SHP77 treated with DMSO at 0.1 percent for 48 hours (cell line): ENCODE measurements around the gene ALPG.
A peak's percentile ranks its signal among the peaks of the same experiment; 100 is the strongest.
"Not testable (repeated sequence)": the region's sequence is repeated elsewhere in the genome, so short reads cannot be mapped to it uniquely, and the experiment has no call there.

Experiments used
- DNase-seq: peaks from one replicate; lab custom pipeline; 2025; lab: John Stamatoyannopoulos, UW

The ALPG gene

DNA sequence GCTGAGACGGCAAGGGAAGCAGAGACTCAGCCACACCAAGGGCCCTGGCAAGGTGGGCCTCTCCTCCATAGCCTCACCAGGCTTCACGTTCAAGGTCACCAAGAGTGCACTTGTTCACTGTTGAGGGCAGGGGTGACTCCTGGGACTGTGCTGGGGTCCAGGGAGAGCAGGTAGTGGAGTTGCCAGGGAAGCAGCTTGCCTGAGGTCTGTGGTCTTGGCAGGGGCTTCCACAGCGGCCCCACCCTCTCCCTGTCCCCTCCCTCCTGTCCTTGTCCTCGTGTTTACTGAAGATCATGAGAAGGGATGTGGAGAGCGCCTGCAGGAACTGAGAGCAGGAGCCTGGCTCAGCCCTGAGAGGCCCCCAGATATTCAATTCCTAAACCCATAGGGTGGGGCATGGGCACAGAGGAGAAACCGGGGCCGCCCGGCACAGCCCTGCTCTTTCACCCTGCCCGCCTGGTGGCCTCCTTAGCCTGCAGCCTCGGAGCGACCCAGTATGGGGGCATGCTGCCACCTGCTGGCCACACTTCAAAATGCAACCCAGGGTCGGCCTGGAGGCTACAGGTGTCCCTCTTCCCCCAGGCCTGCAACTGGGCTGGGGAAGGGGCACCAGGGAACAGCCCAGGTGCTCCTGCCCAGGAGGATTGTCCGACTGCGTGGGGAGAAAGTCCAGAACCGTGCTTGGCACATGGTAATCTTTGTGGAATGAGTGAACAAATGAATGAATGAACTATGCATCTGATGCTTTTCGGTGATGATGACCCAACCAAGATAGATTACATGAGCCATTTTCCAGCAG lies 33.8 kb downstream of the ALPG start:
- peak; percentile 46 for DNase-seq

DNA sequence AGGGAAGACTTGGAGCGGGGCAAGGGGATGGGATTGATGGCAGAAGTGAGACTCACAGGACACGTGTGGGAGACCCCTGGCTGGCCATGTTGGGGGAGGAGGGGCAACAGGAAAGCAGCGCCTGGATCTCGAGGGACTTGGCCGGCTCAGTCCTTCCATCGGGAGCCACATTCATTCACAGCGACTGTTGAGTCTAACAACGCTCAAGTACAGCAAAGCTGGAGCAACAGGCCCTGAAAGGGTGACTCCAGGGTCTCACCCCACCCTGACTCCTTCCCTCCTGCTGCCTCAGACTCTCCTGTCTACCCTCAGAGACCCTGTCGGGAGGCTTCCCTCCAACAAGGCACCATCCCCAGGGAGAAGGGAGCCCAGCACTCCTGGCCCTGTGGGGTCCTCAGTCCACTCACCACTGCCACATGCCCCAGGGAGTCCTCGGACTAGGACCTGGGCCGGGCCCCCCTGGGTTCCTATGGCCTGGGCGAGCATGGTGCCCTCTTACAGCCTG lies 34.6 kb downstream of the ALPG start:
- DNase-seq: no peak

DNA sequence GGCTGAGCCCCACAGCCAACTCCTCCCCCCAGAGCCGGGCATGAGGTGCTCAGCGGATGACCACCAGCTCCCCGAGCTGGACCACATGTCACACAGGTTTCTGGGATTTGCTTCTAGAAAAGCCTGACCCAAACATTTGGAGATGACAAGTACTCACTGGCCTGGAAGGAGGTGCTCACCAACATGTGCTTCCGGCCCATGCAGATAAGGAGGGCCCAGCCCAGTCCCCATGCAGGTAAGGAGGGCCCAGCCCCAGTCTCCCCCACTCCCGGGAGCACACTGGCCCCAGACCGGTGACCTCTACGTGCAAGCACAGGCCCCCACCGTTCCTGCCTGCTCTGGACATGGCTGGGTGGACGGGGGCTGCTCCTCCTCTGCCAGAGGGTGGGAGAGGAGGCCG lies 35.3 kb downstream of the ALPG start:
- not testable (repeated sequence) for DNase-seq

DNA sequence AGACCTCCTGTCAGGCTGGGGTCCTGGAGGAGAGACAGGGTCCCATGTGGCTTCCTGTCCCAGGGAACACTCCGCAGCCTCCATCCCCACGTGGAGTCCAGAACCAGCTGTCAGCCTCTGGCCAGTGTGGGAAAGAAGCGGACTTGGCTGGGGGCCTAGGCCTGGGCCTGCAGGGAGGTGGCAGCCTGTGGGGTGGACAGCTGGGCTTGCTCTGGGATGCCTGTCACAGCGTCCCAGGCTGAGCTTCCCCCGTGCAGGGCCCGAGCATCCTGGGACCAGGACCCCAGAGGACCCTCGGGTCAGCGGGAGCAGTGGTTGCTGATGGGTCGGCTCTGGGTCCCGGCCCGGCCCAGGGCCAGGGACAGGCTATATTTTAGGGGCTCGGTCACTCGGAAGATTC lies 35.8 kb downstream of the ALPG start:
- DNase-seq: not testable (repeated sequence)

DNA sequence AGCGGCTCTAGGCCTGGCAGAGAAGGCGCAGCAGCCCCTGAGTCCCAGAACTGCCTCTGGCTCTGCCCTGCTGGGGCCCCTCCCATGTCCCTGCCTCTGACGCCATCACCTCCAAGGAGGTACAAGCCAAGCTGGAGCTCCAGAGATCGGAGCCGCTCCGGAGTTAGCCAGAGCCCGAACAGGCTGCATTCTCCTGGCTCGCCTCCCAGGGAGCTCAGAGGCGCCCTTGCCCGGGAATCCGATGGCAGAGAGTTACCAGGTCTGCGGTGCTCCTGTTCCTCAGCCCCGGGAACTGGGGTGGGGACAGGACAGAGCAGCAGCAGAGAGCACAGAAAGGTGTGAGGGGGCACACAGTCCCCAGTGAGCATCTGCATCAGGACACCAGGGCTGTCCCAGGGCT lies 36.4 kb downstream of the ALPG start:
- DNase-seq: not testable (repeated sequence)

DNA sequence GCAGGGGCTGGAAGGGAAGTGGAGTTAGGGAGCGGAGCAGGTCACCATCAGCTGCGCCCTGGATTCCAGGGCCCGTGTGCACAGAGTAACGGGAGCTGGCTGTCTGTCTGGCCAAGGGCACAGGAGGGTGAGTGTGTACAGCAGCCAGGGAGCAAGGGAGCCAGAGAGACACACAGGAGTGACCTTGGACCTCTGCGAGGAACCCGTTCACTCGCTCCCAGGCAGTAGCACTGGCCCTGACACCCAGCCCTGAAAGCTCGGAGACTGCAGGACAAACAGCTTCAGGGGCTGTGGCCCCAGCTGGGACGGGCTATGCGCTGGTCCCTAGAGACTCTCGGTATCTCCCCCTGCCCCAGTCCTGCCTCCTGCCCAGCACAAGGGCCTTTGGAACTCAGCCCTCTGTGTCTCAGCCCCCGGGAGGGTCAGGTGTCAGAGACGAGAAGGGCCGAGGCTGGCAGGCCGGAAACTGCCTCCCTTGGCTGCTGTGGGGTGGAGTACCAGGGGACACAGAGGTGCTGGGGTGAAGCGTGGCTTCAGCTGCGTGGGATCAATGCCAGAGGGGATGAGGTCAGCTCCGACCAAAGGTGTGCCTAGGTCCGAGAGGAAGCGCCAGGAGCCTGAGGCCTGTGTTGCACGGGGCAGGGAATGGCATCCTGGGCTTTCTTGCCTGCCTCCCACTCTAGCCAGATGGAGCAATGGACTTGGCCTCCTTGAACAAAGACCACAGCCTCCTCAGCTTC lies 37.2 kb downstream of the ALPG start:
- not testable (repeated sequence) for DNase-seq

DNA sequence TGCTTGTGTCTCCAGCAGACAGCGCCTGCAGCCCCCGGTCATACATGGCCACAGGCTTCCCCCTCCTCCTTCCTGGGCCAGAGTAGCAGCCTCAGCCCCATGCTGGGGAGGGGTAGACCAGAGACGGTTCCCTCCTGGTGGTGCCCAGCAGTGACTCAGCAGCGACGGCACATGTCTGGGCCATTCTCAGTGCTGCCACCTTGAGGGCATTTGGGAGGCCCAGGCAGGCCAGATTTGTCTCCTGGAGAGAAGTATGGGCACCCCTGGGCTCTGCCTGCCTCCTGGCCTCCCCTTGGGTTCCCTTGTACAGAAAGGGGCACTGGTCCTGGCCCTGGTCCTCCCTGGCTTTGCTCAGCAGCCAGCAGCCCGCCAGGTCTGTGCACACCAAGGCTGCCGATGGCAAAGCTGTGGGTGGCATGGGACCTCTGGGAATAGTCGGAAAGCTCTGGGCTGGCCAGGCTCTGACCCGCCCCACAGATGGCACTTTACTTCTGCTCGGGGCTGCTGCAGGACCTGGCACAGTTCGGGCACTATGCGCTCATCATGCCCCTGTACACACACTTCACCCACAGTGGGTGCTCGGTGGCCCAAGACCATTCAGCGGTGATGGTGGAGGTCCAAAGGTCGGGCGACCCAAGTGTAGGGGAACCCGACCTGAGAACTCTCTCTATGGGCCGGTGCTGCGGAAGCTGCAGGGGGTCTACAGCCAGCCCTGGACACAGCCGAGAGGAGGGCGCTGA lies 37.9 kb downstream of the ALPG start:
- peak; percentile 36 for DNase-seq

DNA sequence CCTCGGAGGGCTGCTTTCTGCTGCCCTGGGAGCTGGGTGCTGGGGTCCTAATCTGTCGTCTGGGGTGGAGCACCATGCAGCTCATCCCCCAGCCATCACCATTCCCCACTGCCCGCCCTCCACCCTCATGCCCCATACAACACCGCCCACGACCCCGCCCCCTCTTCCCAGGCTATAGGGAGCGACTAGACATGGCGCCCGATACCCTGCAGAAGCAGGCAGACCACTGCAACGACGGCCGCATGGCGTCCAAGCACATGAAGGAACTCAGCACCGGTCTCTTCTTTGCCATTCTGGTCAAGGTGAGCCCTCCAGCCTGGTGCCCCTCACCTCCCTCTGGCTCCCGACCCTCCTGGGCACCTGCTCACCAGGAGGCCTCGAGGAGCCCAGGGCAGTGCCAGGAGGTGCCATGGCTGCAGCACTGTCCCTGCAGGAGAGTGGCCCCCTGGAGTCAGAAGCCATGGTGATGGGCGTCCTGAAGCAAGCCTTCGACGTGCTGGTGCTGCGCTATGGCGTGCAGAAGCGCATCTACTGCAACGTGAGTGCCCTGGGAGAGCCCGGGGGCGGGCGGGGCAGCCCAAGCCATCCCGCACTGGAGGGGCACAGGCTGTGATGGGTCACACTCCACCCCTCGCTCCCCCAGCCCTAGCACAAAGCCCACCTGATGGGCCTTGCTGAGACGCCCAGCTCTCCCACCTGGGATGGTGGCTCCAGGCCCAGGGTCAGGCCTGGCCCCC lies 38.7 kb downstream of the ALPG start:
- DNase-seq: not testable (repeated sequence)

DNA sequence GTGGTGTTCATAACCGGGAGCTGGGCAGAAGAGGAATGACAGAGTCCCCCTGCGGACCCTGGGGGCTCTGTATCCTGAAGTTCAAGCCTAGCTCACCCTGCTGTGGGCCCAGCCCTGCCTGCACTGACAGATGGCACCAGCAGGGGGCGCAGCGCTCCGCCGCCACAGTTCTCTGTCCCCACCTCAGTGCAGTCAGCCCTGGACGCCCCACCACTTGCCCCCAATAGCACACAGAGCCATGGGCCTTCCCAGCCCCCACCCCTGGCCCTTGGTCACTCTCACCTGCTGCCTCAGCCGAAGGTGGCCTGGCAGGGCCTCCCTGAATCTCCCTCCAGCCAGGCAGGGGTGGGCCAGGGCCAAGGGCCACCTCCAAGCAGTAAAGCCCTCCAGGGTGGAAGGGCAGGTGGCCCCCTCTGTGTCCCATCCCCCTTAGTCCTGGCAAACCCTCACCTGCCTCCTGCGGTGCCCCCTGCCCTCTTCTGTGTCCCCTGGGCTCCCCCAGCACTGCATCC lies 39.7 kb downstream of the ALPG start:
- DNase-seq: not testable (repeated sequence)

DNA sequence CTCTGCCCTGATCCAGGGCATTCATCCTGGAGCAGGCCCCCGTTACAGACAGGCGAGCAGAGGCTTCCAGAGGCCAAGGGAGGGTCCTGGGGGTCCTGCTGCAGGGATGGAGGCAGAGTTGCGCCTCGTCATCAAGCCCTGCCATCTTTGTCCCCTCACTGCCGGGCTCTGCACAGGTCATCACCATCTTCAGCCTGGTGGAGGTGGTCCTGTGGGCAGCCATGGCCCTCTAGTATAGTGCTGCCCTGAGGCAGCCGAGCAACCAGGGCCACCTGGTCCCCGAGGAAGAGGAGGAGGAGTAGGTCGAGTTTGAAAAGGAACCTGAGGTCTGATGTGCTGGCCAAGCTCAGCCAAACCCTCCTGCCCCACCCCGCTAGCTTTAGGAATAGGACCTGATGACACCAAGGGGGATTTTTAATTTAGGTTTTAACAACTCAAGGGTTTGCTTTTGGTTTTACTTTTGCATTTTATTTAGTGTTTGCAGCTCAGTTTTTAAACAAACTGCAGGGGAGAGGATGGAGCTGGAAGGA lies 40.5 kb downstream of the ALPG start:
- DNase-seq: no peak

DNA sequence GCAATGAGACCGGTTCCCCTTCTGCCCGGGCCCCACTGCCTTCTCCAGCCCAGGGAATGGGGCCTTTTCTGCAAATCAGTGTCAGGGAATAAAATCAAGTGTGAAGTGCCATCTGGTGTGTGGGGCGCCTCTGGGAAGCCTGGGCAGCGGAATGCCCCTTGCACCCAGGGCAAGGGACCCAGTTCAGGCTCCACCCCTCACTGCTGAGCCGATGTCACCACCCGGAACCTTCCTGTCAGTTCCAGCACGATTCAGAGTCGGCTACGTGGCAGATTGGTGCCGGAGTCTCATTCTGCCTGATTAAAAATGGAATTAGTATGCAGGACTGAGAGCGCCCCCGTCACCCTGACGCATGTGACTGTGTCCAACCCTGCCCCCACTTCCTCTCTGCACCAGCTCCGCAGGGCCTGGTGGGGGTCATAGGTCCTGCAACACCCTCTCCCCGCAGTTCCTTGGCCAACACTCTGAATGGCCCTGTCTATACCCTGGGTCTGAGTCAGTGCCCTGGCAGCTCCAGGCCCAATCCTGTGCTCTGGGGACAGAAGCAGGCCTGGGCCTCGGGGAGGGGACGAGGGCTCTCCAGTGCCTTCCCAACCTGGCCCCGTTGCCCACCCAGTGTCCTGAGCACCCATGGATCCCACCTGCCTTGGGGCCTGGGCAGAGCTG lies 41.1 kb downstream of the ALPG start:
- no peak for DNase-seq

DNA sequence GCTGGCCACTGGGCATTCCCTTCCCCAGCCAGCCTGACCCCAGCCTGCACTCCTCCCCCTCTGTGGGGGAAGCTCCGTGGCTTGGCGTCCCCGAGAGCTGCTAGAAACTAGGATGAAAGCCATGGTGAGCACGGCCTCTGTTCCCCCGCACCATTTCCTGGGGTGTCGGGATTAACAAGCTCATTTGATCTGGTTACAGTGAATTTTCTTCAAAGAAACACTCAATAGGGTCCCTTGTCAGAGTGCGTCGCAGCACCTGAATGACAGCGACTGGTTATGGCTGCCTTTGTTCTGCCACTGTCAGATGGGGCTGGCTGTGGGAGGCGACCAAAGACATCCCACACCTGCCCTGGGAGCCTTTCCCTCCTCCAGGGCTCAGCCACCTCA lies 41.7 kb downstream of the ALPG start:
- DNase-seq: no peak

DNA sequence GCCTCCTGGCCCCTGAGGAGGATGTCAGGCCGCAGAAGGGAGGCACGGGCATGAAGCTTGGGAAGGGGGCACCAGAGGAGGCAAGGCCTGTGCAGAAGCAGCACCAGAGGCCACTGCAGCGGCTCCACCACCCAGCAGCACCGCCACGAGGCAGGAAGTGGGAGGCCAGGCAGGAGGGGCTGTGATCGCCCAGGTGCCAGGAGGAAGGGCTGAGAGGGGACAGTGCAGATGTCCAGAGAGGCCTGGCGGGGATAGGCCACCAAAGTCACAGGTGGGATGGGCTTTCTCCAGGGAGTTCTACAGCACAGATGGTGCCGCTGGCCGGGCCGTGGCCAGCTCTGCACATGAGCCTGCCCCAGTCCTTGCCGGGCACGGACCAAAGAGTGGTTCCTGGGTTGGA lies 43.3 kb downstream of the ALPG start:
- DNase-seq: peak; percentile 23

DNA sequence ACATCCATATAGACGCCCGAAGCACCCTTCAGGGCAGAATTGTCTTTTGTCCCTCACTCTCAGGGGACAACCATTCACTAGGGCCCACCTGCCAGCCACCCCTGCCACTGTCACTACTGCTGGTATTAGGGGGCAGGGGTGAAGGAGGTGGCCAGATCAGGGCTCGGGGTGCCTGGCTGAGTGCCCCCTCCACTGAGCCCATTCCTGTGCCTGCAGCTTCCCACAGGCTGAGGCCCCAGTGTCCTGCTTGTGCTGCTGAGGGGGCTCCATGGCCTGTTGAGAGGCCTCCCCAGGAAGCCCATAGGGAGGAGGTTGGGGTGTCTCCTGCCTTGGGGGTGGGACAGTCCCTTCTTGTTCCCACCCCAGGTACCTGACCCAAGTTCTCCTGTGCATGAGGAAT lies 45.0 kb downstream of the ALPG start:
- DNase-seq: not testable (repeated sequence)

DNA sequence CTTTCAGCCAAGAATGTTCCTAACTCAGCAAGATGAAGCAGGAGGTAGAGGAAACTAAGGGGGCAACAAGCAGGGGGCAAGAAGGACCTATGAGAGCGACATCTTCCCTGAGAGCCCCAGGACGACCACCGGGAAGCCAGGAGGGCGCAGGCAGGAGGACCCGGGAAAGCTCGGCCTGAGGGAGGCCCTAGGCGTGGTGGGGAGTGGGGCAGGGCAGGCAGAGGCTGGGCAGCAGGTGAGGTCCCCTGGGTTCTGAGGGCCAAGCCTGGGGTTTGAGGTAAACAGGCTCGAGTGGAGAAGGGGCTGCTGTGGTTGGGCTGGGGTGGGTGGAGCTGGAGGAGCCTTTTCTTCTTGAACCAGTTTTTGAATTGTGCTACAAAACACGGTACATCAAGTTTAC lies 48.0 kb downstream of the ALPG start:
- DNase-seq: no peak

DNA sequence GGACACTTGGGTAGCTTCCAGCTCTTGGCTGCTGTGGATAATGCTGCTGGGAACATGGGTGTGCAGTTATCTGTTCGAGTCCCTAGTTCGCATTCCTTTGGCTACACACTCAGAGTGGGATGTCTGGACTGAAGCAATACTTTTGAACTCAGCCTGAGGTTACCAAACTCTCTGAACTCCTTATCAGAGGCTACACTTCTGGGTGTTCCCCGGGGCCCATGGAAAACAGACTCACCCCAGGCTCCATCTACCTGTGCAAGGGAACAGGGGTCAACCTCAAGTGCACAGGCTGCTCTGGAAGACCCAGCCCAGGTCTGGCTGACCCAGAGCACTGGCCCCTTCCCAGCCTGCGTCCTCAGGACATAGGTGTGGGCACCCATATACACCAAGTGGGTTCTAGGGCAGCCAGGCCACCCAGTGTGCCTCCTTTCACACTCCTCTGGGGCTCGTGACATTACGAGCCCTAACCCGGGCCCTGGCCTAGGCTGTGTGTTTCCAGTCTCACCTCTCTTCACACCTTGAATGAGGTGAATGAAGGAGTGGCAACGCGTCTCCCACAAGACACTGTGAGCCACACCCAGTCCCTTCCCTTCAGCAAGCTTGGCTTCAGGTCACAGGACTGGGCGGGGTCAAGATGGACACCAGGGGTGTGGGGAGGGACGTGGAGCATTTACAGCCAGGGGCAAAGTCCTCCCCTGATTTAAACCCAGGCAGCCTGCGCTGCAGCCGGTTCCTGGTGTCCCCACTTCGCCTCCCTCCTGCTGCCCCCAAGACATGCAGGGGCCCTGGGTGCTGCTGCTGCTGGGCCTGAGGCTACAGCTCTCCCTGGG lies 49.0 kb downstream of the ALPG start, which contains the start of gene ALPI:
Gene ALPI, plus strand, starts transcription at position 728 of the 830 bp plus-strand sequence. Its CDS starts 47 bp downstream, at position 775.
- no peak for DNase-seq

DNA sequence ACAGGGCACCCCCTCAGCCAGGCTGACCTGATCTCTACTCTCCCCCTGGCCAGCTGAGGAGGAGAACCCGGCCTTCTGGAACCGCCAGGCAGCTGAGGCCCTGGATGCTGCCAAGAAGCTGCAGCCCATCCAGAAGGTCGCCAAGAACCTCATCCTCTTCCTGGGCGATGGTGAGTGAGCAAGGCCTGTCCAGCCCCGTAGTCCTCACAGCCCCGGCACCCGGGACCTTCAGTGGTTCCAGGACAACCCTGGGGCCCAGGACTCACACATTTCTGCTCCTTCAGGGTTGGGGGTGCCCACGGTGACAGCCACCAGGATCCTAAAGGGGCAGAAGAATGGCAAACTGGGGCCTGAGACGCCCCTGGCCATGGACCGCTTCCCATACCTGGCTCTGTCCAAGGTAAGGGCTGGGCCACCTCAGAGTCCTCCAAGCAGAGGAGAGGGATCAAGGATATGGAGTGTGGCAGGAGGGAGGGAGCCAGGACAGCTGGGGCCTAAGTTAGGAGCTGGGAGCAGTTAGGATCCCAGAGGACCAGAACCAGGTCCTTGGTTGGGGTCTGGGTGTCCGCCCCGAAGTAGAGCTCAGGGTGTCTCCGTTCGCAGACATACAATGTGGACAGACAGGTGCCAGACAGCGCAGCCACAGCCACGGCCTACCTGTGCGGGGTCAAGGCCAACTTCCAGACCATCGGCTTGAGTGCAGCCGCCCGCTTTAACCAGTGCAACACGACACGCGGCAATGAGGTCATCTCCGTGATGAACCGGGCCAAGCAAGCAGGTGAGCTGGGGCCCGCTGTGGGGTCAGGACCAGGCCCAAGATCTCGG lies 49.9 kb downstream of the ALPG start:
- no peak for DNase-seq

DNA sequence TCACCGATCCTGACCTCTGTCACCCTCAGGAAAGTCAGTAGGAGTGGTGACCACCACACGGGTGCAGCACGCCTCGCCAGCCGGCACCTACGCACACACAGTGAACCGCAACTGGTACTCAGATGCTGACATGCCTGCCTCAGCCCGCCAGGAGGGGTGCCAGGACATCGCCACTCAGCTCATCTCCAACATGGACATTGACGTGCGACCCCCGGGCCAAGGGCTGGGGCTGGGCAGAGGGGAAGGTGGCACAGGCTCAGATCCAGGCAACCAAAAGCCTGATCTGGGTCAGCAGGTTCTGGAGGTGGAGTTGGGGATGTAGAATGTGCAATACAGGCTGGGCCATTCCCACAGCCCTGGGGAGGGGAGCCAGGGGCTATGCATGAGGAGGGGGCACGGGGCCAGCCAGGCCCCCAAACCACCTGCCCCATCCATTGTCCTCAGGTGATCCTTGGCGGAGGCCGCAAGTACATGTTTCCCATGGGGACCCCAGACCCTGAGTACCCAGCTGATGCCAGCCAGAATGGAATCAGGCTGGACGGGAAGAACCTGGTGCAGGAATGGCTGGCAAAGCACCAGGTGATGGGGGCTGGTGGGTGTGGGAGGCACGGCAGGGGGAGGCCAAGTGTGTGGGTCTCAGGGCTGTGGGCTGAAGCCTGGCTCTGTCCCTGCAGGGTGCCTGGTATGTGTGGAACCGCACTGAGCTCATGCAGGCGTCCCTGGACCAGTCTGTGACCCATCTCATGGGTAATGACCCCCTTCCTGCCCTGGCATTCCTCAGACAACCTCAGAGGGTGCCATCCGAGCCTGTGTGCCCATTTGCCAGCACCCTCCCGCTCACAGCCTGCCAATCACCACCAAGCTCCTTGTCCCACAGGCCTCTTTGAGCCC lies 50.7 kb downstream of the ALPG start:
- no peak for DNase-seq
